Astrocyte of the spinal cord (primary cell): ENCODE measurements around the gene KIF13A.

ENCODE experiments used
- DNase-seq: peaks from one replicate; pipeline ENCODE4 v3.0.0; 2011; ENCODE audit warnings: low read depth, low spot score
- H3K4me3 ChIP-seq: 2 replicates; pipeline ENCODE4 v1.5.1; 2011; ENCODE audit warnings: low read depth, mild to moderate bottlenecking, low read length, moderate library complexity
- CTCF ChIP-seq: IDR thresholded peaks from 2 replicates; pipeline ENCODE4 v1.5.1; 2012; ENCODE audit warnings: low read depth, mild to moderate bottlenecking, low read length, inconsistent platforms
- in situ Hi-C: cut with HindIII; loops from 2 replicates; pipeline ENCODE4 v1.10.0; 2017; ENCODE audit warnings: low sequenced_read_pairs

KIF13A gene

GRCh38 chr6:17968876-17969275 is 18.6 kb downstream of the KIF13A start:
- no peak overlapping the region for H3K4me3 ChIP-seq
- TF ChIP-seq CTCF: no peak
- in situ Hi-C loops: no loop called here
- no peak for DNase-seq

- H3K4me3 ChIP-seq: no peak overlapping the region
- in situ Hi-C loops: no loop called here
- DNase-seq: no peak
- no peak for TF ChIP-seq CTCF
These were observed 19.5 kb downstream of the KIF13A start for GRCh38 chr6:17967668-17968518.

GRCh38 chr6:17966451-17966850 is 21.0 kb downstream of the KIF13A start:
- no peak overlapping the region for H3K4me3 ChIP-seq
- no peak for TF ChIP-seq CTCF
- in situ Hi-C loops: no loop called here
- DNase-seq: no peak

- no peak overlapping the region for H3K4me3 ChIP-seq
- in situ Hi-C loops: no loop called here
- TF ChIP-seq CTCF: no peak
- DNase-seq: peak; percentile 66
These were observed 22.0 kb downstream of the KIF13A start for GRCh38 chr6:17965397-17965796.

GRCh38 chr6:17964633-17965032 is 22.8 kb downstream of the KIF13A start:
- in situ Hi-C loops: no loop called here
- TF ChIP-seq CTCF: no peak
- no peak overlapping the region for H3K4me3 ChIP-seq
- DNase-seq: no peak

- no peak for TF ChIP-seq CTCF
- peak; percentile 95 for DNase-seq
- H3K4me3 ChIP-seq: no peak overlapping the region
- in situ Hi-C loops: no loop called here
These were observed 24.9 kb downstream of the KIF13A start for GRCh38 chr6:17962436-17963031.
